ENCODE results near the gene PTPRD.

DNA sequence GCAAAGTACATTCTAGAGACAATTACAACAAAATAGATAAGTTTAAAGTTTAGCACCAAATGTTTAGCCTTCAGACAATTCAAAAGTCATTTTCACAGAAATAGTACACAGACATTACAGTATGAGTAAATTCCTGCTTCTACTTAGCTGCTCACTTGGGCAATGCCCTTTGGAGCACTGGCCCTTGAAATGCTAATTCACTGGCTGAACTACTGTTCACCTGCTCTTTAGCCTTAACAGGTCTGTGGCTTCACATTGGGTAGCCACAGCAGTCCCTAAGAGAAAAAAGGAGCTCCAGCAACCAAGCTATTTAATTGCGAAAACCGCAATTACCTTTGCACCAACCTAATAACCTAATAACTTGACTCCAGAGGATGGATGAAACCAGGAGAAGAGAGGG lies 1897.0 kb downstream of the PTPRD start:
- TF ChIP-seq POLR2AphosphoS5 (IDR thresholded peaks at IDR 0.05; ENCODE audit: low read depth, low read length) (no peak), TAF1 (IDR thresholded peaks at IDR 0.05; ENCODE audit: borderline replicate concordance, insufficient read depth, low read length) (no peak), SIN3A (IDR thresholded peaks at IDR 0.05; ENCODE audit: borderline replicate concordance, insufficient read depth, low read length) (no peak)
- TF ChIP-seq, protein P1, sequence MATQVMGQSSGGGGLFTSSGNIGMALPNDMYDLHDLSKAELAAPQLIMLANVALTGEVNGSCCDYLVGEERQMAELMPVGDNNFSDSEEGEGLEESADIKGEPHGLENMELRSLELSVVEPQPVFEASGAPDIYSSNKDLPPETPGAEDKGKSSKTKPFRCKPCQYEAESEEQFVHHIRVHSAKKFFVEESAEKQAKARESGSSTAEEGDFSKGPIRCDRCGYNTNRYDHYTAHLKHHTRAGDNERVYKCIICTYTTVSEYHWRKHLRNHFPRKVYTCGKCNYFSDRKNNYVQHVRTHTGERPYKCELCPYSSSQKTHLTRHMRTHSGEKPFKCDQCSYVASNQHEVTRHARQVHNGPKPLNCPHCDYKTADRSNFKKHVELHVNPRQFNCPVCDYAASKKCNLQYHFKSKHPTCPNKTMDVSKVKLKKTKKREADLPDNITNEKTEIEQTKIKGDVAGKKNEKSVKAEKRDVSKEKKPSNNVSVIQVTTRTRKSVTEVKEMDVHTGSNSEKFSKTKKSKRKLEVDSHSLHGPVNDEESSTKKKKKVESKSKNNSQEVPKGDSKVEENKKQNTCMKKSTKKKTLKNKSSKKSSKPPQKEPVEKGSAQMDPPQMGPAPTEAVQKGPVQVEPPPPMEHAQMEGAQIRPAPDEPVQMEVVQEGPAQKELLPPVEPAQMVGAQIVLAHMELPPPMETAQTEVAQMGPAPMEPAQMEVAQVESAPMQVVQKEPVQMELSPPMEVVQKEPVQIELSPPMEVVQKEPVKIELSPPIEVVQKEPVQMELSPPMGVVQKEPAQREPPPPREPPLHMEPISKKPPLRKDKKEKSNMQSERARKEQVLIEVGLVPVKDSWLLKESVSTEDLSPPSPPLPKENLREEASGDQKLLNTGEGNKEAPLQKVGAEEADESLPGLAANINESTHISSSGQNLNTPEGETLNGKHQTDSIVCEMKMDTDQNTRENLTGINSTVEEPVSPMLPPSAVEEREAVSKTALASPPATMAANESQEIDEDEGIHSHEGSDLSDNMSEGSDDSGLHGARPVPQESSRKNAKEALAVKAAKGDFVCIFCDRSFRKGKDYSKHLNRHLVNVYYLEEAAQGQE (IDR thresholded peaks at IDR 0.05; ENCODE audit: insufficient read depth in 1 of 2, low read depth in 2 of 2, low read length in 2 of 2) = no peak

Data from PFSK-1 (cell line).